HG03159 (cell line): Measurements from ENCODE around the gene HPD.
A peak's percentile ranks its signal among the peaks of the same experiment; 100 is the strongest.
"Not testable (repeated sequence)": the region's sequence is repeated elsewhere in the genome, so short reads cannot be mapped to it uniquely, and the experiment has no call there.

Source experiments
- ATAC-seq: cut with Tn5 transposase; IDR thresholded peaks from one replicate; pipeline ENCODE4 v1.9.1; 2021; ENCODE audit warnings: mild to moderate bottlenecking, moderate library complexity; ENCODE audit not compliant: unreplicated experiment

HPD gene

GRCh38 chr12:121869229-121869628 is 10.6 kb upstream of the HPD start:
- ATAC-seq = not testable (repeated sequence)

- ATAC-seq = no peak
These were observed 7.7 kb upstream of the HPD start for GRCh38 chr12:121866331-121866730.

DNA sequence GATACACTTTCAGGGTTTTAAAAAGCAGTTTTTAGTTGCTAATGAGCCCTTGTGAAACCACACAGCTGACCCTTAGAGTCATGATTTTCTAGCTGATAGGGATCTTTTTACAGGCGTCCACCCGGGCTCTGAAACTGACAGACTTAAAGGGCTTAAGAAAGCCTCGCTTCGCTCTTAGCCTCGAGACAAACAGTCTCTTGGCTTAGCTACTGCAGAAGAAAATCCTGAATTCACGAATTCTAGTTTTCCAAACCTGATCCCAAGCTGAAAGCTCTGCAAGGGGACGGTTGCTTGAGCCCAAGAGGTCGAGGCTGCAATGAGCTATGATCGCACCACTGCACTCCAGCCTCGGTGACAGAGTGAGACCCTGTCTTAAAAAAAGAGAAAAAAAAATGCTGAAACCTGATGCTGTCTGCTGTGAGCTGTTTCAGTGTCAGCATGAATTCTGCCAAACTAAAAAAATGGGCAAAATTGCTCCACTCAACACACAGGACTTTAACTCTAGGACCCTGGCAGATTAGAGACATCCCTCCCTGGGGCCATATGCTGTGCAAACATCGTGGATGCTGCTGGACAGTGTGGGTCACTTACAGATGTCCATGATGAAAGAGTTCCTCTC is 3.1 kb upstream of the HPD start:
- ATAC-seq = no peak

GRCh38 chr12:121860699-121861098 is 2.0 kb upstream of the HPD start:
- ATAC-seq = not testable (repeated sequence)

DNA sequence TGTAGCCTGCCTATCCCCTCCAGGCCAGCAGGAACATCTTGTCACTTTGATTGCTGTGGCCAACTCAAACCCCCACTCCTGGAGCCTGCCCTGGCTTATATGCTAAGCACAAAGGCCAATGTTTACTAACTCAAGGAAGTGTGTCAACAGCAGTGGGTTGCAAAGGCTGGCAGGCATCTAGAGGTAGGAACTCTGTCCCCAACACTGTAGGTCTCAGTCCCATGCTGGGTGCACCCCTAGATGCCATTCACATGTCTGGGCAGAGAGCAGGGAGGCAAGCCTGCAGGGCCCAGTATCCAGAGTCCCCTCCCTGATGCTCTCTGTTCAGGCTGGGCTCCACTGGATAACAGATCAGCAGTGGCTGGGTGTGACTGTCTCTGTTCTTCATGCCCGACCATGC is 1.6 kb upstream of the HPD start:
- no peak for ATAC-seq

GRCh38 chr12:121858318-121858661 is 369 bp downstream of the HPD start:
- no peak for ATAC-seq

GRCh38 chr12:121857322-121858246 is 1.1 kb downstream of the HPD start:
- no peak for ATAC-seq

GRCh38 chr12:121852392-121852791 is 6.3 kb downstream of the HPD start:
- ATAC-seq = not testable (repeated sequence)

GRCh38 chr12:121849665-121850064 is 9.0 kb downstream of the HPD start:
- no peak for ATAC-seq

DNA sequence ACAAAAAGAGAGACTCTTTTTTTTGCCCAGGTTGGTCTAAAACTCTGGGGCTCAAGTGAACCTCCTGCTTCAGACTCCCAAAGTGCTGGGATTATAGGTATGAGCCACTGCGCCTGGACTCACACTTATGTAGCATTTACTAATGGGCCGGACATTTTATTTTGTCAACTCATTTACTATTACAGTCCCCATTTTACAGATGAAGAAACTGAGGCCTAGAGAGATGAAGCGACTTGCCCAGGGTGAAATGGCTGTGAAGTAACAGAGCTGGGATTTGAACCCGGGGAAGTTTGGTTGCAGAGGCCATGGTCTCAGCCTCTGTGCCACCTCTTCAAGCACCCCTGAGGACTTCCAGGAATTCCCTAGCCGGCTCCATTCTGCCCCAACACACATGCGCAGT is 9.4 kb downstream of the HPD start:
- ATAC-seq = no peak

GRCh38 chr12:121845701-121846100 is 13.0 kb downstream of the HPD start:
- no peak for ATAC-seq

DNA sequence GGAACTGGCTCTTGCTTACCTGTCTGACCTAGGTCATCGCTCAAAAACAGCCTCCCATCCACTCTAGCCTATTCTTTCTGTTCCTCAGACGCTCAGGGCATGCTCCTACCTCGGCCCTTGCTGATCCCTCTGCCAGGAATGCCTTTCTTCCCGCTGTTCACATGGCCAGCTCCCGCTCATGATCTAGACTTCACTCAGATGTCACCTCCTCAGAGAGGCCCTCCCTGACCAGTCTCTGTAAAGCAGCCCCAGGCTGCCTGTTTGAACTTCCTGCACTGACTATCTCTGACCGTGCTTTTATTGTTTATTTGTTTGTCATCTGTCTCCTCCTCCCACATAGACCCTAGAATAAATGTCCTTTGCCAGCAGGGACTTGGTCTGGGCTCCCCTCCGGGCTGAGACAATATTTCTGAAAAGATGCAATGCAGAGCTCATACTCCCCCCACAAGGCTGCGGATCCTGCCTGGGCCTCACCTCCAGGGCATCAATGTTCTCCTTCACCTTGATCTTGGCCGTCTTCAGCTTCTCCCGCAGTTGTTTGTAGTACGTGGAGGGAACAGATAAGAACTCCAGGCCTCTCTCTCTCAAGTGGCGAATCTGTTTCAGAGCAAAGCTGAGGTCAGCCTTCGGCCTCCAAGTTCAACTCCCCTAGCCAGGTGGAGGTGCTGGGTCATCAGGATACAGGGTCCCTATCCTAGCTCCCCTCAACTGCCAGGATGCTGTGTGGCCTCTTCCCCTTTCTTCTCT is 15.2 kb downstream of the HPD start:
- no peak for ATAC-seq

- no peak for ATAC-seq
These were observed 18.5 kb downstream of the HPD start for GRCh38 chr12:121839993-121840761.

DNA sequence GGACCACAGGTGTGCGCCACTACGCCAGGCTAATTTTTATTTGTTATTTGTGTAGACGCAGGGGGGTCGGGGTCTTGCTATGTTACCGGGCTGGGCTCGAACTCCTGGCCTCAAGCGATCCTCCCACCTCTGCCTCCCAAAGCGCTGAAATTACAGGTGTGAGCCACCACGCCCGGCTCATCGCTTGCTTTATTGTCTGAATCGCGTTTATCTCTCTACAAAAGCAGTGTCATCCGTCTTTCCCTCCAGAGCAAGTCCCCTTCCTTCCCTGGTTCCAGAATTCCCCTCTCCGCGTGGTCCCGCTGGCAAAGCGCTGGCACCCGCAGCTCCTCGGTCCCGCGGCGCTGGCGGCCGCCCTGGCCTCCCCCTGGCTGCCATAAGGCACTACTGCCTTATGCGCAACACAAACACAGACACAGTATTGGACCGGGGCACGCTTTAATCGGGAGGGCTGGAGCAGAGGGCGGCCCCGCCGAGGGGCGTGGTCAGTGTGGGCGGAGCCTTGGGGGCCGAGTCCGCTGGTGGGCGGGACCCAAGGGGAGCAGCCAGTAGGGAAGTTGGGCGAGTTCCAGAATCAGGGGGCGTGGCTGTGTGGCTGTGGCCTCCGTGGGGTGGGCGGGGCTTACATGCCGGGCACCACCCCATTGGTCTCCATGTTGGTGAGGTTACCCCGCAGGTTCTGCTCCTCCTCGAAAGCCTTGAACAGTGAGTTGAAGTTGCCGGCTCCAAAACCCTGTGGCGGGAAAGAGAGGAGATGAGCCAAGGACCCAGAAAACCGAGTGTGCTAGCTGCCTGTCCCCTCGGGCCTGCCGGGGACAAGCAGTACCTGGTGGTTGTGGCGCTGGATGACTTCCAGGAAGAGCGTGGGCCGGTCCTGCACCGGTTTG is 19.3 kb downstream of the HPD start:
- ATAC-seq = peak; percentile 86

DNA sequence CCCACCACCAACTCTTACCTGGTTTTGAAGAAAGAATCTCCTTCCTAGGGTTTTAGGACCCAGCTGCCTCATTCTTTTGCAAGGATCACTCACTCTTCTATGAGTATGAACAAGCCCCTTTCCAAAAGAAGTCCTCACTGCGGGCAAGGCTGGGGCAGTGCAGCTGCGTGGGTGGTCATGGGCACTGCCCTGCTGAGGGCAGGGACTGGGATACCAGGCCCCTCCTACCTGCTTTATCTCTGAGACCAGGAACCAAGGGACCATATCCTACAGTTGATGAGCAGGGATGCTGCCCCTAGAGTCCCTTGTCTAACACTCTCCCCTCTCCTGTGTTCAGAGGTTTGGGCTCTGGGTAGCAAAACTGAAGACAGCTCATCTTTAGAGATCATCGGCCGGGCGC is 20.5 kb downstream of the HPD start:
- no peak for ATAC-seq

DNA sequence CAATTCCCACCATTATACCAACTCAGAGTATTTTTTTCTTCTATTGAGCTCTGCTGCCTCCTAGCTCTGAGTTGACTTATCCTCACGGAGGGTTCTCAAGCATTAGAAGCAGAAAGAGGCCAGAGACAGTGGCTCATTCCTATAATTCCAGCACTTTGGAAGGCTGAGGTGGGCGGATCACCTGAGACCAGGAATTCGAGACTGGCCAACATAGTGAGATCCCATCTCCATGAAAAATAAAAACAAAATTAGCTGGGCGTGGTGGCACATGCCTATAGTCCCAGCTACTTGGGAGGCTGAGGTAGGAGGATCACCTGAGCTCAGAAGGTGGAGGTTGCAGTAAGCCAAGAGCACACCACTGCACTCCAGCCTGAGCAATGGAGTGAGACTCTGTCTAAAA is 21.0 kb downstream of the HPD start:
- no peak for ATAC-seq

DNA sequence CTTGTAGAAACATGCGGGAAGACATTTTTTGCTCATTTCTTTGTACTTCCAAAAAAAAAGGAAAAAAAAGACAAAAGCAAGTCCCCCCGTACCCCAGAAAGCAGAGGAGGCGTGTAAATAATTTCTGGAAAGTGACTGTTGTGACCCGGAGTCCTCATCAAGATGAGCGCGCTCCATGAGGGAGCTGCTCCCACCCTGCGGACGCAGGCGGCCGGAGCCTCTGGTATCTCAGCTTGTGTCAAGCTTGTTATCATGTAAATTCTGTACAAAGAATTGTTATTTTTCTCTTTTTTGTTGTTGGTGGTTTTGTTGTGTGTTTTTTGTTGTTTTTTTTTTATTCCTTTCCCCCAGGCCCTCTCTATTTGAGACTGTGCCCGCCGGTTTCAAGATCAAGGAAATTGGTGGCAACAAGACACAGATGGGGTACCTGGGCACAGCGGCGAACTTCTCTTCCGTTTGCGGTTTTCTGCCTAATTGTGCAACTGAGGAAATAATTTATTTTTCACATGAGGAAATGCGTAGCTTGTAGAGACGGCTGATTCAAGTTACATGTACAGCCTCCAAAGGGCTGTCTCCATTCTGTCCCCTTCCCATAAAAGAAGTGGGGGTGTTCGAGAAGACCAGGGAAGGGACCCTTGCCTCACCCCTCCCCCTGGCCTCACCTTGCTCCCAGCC is 27.0 kb downstream of the HPD start:
- no peak for ATAC-seq

DNA sequence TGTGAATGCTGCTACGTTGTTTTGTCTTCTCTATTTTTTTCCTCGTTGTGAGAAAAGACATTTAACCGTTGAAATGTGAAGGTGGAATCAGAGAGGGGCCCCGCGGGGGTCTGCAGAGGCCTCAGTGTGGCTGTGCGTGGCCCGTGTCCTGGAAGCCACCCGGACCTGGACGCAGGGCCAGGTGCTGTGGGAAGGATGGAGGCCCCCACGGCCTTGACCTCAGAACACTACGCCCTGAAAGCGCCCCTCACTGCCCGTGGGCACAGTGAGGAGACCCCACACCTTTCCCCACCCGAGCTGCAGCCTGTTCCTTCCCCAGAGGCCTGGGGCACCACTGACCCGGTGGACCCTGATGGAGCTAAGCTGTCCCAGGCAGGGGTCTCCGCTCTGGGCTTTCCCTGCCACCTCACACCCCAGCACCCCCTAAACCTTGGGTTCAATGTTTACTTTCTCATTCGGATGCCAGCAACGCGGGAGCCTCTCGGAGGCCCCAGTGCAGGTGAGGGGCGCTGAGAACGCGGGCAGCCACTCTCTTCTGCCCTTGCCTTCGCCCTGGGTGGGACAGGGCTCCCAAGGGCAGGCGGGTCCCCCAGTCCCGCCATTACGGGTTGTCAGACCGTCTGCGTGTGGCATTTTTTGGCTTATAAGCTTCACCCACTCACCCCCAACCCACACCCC is 27.9 kb downstream of the HPD start:
- no peak for ATAC-seq

- no peak for ATAC-seq
These were observed 28.5 kb downstream of the HPD start for GRCh38 chr12:121830134-121830533.
